ENCODE data around the gene KRTAP22-1. TPM values are rescaled to one million over a fixed set of nuclear protein-coding genes. Genes with fewer than 3 reads are reported as not detected.

The KRTAP22-1 gene
- total and polyA plus RNA-seq, 2 of the 13 experiments (the other 11 are each of a cell fraction or from before 2014, with no cell fraction given), result not detected

DNA sequence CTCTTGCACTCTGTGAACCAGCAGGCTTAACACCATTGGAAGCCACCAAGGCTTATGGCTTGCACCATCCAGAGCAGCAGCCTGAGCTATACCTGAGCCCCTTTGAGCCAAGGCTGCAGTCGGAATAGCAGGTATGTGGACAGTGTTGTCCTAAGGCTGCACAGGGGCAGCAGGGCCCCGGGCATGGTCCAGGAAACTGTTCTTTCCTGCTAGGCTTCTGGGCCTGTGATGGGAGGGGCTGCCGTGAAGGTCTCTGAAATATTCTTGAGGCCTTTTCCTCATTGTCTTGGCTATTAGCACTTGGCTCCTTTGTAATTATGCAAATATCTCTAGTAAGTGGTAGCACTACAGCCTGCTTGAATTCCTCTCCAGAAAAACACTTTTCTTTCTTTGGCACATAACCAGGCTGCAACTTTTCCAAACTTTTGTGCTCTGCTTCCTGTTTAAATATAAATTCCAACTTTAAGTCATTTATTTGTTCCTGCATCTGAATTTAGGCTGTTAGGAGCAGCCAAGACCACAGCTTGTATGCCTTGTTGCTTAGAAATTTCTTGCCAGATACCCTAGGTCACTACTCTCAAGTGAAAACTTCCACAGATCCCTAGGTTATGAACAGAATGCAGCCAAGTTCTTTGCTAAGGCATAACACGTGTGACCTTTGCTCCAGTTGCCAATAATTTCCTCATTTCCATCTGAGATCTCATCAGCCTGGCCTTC lies 24.7 kb downstream of the KRTAP22-1 start:
- 5% methylated on average over 4 of the region's 4 CpGs for WGBS (ENCODE audit: low lambda C conversion rate)
- no peak for ATAC-seq

More for the DNA sequence above, 24.7 kb downstream of the KRTAP22-1 start:
- FAIRE-seq (no peak), DNase-seq (ENCODE audit: low spot score) (no peak)
- POLR2A ChIA-PET, result no interaction called here
- H3K79me2 ChIP-seq (ENCODE audit: insufficient read depth, low read length), result no peaks in the 10 kb centered on the region
- CTCF ChIA-PET (ENCODE audit: low intra/inter-chr PET ratio, low total read pairs), result no interaction called here
- H3K4me3 ChIP-seq (replicated peaks in 1 of 3; ENCODE audit: insufficient read depth in 1 of 3, low read depth in 2 of 3, low read length in 3 of 3), result no peak overlapping the region
- no TSS peak for BruUV-seq (replicated peaks)
- intact Hi-C loops (cut with micrococcal nuclease; ENCODE audit: unreplicated experiment), result no loop called here
- H3K27me3 ChIP-seq (ENCODE audit: control insufficient read depth in 1 of 2, insufficient read depth in 2 of 2, low read length in 2 of 2), result no peaks in the 10 kb centered on the region
- no peak overlapping the region for H3K9ac ChIP-seq (ENCODE audit: insufficient read depth, low read depth, low read length)
- H3K4me1 ChIP-seq (ENCODE audit: insufficient read depth, low read length), result no peaks in the 10 kb centered on the region
- H3K9me3 ChIP-seq (ENCODE audit: low read length), result peaks cover 91% of the 10 kb centered on the region
- in situ Hi-C loops (cut with HindIII; ENCODE audit: extremely low pct_ligation_motif_present, low pct_unique_long_range_greater_than_20kb), result no loop called here
- H3K4me2 ChIP-seq (ENCODE audit: low read depth, low read length), result no peak overlapping the region
- H2AFZ ChIP-seq (ENCODE audit: low read length), result no peak overlapping the region
- TF ChIP-seq ZBTB8A (CRISPR knock-in tag; IDR thresholded peaks at IDR 0.05; ENCODE audit: borderline replicate concordance, low read depth) (no peak), ZNF180 (CRISPR knock-in tag; IDR thresholded peaks at IDR 0.05; ENCODE audit: borderline replicate concordance, low read depth) (no peak), ZFAT (CRISPR knock-in tag; conservative IDR thresholded peaks at IDR 0.05) (no peak), ZNF224 (CRISPR knock-in tag; IDR thresholded peaks at IDR 0.05) (no peak), ZNF138 (CRISPR knock-in tag; IDR thresholded peaks at IDR 0.05; ENCODE audit: low read depth) (no peak), ZNF773 (CRISPR knock-in tag; IDR thresholded peaks at IDR 0.05; ENCODE audit: borderline replicate concordance) (no peak)
- TF ChIP-seq, protein P1, sequence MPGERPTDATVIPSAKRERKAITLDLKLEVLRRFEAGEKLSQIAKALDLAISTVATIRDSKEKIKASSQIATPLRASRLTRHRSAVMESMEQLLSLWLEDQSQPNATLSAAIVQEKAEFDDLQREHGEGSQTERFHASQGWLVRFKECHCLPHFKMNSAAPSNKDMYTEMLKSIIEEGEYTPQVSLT (CRISPR knock-in tag; IDR thresholded peaks at IDR 0.05; ENCODE audit: borderline replicate concordance, low read depth), result no peak
- TF ChIP-seq, protein P2, sequence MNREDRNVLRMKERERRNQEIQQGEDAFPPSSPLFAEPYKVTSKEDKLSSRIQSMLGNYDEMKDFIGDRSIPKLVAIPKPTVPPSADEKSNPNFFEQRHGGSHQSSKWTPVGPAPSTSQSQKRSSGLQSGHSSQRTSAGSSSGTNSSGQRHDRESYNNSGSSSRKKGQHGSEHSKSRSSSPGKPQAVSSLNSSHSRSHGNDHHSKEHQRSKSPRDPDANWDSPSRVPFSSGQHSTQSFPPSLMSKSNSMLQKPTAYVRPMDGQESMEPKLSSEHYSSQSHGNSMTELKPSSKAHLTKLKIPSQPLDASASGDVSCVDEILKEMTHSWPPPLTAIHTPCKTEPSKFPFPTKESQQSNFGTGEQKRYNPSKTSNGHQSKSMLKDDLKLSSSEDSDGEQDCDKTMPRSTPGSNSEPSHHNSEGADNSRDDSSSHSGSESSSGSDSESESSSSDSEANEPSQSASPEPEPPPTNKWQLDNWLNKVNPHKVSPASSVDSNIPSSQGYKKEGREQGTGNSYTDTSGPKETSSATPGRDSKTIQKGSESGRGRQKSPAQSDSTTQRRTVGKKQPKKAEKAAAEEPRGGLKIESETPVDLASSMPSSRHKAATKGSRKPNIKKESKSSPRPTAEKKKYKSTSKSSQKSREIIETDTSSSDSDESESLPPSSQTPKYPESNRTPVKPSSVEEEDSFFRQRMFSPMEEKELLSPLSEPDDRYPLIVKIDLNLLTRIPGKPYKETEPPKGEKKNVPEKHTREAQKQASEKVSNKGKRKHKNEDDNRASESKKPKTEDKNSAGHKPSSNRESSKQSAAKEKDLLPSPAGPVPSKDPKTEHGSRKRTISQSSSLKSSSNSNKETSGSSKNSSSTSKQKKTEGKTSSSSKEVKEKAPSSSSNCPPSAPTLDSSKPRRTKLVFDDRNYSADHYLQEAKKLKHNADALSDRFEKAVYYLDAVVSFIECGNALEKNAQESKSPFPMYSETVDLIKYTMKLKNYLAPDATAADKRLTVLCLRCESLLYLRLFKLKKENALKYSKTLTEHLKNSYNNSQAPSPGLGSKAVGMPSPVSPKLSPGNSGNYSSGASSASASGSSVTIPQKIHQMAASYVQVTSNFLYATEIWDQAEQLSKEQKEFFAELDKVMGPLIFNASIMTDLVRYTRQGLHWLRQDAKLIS (CRISPR knock-in tag; IDR thresholded peaks at IDR 0.05), result no peak
- no peaks in the 10 kb centered on the region for H3K36me3 ChIP-seq (replicated peaks in 1 of 2; ENCODE audit: control insufficient read depth in 1 of 2, insufficient read depth in 2 of 2, low read length in 2 of 2)
- H3K27ac ChIP-seq (ENCODE audit: extremely low read length, insufficient read depth, low read length), result no peak overlapping the region
- no peaks in the 10 kb centered on the region for H4K20me1 ChIP-seq (ENCODE audit: insufficient read depth, low read length)
